COR-L47 (cell line): ENCODE results near the gene ALDOB.

ENCODE experiments used
- DNase-seq: peaks from one replicate; lab custom pipeline; 2025; lab: John Stamatoyannopoulos, UW

Gene ALDOB

DNA sequence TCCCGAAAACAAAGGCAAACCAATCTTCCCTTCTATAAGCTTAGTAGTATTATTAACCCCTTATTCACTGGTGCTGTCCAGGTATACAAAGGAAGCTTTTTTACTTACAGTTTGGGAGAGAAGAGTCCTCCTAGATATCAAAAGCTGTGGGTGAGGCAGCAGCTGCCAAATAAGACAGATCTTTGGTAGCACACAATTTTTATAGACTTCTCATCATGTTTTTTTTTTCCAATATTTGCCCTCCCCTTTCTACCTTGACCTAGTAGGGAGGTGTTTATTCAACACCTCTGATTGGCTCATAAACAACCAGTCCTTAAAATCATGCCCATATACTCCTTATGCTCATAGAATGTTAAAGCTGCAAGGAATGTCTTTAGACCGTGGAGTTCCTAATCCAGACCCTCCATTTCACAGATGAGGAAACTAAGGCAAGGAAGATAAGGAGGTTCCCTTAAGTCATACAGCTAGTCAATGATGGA lies at the start of gene ALDOB:
Gene ALDOB, minus strand, starts transcription at position 174 of the 479 bp plus-strand sequence. CDS start 4,887 bp downstream, outside the sequence.
- no peak for DNase-seq

DNA sequence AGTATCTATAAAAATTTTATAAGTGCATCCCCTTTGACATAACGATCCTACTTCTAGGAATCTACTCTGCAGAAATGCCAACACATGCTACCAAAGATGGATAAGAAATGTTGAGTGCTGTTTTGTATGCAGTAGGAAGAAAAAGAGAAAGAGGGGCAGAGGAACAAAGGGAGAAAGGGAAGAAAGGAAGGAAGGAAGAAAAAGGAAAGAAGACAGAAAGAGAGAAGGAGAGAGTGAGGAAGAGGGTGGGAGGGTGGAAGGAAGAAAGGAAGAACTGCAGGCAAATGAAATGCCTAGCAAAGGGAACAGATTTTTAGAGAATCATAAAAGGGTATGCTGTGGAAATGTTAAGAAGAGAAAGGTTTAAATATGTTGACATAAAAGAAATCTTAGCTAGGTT lies 48.5 kb upstream of the ALDOB start:
- no peak for DNase-seq

DNA sequence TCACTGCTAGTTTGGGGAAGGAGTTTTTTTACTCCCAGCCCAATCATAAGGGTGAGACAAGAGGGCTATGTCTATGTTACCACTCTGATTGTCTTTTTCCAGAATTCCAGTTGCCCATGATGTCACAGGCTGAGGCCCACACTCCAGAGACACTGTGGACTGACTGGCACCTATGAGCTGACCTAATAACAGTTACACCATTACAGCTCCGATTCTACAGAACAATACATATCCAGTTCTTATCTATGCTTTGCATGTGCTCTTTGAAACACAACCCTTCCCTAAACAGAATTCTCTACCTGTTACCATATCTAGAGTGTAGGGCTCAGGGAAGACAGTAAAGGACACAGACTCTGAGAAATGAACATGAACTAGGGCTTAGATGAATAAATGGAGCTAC lies 45.7 kb upstream of the ALDOB start:
- DNase-seq, result no peak

DNA sequence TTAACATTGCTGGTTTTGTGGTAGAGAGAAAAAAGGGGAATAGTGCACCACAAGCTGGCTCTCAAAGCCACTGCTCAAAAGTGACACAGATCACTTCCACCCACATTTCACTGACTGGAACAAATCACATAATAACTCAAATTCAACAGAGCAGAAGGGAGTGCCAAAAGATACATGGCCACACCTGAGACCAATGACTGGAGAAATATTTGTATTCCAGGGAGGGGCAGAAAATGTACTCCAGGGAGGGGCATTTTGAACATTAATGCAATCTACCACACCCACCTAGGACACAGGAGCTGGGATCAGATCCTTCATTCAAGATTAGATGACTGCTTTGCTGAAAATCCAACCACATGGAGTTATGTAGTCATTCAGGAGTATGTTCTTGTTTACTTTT lies 44.8 kb upstream of the ALDOB start:
- DNase-seq, result no peak

DNA sequence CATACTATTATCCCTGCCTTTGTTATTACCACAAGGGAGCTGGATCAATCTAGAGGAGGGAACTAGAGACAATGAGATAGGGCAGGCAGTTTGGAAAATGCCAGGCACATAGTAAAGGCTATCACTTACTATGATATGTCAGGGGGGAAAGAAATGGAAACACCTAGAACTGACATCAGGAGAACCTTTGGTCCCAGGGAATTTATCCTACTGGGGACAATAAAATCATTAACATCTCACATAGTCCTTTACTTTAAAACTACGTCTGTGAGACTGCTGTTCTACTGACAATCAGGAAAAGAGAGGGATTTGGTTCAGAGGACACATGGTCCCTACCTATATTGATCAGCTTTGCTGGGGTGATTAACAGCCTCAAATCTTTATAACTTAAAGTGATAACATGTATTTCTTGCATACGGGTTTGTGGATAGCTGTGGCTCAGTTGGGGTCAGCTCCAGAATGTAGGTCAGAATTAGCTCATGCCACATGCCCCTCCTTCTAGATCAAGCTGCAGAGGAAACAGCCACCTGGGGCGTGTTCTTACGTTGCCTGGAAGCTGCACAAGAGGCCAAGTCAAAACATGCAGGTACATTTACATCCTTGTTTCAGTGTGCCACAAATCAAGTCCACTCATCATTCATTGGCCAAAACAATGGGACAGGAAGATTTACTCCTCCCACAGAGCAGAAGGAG lies 43.9 kb upstream of the ALDOB start:
- peak; percentile 31 for DNase-seq

DNA sequence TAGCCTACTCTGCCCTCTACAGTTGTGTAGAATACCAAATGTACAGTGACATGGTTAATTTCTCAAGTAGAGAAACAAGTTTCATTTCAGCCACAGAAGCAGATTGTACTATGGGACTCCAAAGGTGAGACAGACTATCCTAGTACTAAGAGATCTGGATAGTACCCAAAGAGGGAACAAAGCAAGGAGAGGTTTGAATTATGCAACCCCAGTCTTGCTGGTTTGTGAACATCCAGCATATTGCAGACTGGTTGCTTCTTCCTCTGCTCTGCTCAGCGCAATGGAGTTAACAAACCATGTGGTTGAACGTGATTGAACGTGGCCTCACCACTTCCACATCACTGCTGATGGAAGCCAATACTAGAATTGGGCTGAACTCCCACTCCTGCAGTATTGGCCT lies 43.3 kb upstream of the ALDOB start:
- DNase-seq, result no peak

DNA sequence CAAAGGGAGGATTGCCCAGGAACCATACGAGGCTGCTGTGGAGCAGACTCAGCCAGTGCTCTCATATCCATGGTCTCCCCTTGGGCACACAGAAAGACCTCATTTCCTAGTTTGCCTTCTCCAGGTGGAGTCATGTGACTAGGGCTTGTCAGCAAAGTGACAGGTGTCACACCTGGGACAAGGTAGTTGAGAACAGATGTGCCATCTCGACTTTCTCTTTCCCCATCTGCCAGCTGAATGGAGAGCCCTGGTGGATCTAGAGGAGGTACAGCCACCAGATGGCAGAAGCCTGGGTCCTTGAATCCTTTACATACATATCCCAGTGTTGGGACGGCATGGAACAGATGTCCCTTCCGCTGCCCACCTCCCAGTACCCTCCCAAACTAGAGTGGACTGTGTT lies 42.9 kb upstream of the ALDOB start:
- no peak for DNase-seq

DNA sequence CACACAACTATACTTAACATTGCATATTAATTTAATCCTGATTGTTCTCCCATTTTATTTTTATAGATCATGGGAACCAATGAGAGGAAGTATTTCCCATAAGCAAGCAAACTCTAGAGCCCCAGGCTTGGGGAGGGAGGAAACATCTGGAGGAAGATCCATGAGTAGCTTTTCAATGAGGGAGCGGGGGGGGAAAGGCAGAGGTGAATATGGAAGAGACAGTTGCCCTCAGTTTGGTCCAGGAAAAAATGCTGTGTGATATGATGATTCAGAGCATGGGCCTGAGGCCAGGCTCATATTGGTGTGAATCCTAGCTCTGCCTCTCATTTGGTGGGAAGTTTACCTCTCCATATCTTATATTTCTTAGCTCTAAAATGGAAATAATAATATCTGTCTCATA lies 42.2 kb upstream of the ALDOB start:
- no peak for DNase-seq

DNA sequence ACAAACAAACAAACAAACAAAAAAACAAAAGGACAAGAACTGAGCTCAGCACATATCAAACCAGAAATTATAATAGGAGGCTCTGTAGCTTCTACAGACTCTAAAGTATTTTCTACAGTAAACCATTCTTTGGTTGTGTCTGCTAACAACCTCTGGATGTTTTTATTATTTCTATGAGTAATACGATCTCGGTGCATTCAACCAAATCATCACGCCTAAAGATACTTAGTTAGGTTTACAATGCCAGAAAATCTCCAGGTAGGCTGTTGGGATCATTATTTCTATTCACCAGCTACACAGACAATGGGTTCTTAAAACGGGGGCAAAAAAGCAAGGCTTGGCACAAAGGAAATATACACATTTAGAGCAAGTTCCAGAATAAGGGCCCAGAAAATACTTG lies 41.6 kb upstream of the ALDOB start:
- DNase-seq, result no peak

DNA sequence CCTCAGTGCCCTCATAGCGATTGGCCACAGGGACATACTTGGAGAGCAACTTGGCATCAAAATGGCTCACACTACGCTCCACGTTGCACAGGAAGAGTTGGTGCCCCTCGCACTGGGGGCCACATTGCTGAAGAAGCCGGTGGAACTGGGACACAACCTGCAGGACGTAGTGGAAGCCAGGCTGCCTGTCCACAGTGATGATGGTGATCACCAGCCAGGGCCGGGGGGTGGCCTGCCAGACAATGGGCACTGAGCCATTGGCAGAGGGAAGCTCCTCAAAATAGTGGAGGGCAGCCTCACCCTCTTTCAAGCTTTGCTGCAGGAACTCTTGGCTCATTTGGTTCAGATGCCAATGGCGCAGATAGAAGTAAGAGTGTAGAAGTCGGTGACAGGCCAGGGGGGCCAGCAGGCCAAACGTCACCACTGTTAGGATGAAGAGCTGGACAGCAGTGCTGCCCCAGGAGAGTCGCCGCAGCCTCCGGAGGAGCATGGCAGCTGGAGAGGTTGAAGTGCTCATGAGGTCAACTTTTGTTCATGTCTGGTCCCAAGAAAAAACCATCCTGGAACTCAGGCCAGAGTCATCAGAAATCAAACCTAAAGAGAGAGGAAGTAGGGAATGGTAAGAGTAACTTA lies 41.1 kb upstream of the ALDOB start:
- DNase-seq, result no peak

DNA sequence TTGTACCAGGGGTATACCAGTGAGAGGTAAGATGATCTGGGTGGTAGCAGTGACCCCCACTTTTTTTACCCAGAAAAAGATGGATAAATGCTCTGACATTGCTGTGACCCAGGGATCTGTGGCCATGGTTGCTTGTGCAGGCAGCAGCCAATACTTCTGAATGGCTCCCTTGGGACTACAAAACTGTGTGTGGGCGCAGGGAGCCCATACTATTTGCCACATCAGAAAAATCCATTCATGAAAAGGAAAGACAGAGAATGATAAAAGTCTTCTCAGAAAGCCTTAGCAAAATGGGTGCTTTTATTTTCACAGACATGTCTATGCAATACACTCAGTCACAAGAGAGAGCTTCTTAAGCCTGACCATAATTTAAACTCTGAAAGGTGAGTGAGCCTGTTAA lies 37.3 kb upstream of the ALDOB start:
- DNase-seq, result no peak

DNA sequence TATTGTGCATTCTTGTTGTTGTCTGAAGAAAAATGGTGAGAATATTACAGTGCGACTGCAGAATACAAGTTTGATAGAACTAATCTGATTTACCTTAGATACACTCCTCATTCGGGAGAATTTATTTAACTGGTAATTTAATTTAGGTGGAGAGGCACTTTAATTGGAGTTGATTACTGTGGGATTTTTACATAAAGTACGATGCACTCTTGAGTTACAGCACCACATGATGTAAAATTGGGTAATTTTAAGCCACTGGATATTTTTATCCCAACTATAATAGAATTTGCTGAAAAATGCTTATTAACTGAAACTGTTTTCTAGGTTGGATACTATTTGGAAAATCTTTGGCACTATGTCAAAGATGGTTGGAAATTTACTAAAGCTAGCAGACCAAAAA lies 35.4 kb upstream of the ALDOB start:
- no peak for DNase-seq

DNA sequence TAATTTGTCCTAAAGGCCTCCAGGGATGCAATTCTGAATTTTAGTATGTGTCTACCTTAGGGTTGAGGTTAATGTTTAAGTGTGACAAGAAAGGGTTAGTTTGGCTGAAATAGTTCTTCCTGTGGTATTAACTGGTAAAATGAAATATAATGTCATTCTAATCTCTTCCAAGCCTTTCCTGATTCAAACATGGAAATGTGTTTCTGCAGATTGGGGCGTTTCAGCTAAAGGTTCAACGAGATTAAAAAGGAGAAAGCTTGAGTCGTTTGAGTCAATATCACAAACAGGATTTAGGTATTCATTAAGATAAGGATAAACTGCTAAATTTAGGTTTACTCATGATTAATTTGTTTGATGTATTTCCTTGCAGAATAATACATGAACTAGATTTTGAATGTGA lies 34.4 kb upstream of the ALDOB start:
- no peak for DNase-seq

DNA sequence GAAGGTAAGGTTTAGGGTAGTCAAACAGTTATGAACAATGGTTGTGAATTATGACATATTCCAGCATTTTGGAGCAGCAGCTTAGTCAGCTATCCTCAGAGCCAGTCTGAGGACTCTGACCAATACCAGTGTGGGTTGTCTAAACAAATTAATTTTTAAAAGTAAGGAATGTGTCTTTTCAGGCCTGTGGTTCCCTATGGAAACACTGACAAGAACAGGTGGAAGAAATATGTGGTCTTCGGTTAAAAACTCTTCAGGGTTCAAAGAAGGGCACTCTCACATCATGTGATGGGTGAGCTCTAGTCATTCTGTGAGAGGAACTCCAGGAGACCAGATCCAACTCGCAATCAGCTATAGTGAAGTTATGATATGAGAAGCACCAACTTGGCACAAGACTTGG lies 33.5 kb upstream of the ALDOB start:
- DNase-seq, result no peak

DNA sequence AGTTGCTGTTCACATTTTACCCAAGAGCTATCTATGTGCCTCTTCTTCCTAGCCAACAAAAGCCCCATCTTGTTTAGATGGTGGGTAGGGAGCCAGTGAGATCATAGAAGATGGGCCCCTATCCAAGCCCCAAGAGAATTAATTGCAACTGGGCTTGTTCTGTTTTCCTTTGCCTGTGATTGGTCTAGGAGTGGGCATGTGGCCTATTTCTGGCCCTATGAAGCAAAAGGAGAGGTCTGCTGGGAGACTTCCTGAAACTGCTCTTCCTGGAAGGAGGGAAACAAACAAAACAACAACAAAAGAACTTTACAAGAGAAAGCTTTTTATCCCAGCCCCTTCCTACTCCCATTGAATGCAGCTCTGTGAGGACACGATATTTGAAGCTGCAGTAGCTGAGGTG lies 32.5 kb upstream of the ALDOB start:
- DNase-seq, result no peak

DNA sequence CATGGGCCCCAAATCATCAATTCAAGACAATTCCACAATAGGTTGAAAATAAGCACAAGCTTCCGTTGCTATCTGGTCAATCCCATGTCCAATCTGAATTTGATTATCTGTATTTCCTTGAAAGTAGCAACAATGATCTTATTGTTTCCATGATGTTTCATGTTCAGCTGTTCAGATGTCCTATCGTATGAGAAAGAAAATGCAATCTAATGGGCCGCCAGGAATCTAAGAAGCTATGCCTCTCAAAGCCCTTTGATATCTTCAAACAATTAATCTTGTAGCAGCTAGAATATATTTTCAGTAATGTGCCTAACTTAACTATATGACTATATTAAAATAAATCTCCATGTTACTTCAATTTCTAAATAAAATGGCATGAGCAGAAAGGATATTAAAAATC lies 32.1 kb upstream of the ALDOB start:
- no peak for DNase-seq

DNA sequence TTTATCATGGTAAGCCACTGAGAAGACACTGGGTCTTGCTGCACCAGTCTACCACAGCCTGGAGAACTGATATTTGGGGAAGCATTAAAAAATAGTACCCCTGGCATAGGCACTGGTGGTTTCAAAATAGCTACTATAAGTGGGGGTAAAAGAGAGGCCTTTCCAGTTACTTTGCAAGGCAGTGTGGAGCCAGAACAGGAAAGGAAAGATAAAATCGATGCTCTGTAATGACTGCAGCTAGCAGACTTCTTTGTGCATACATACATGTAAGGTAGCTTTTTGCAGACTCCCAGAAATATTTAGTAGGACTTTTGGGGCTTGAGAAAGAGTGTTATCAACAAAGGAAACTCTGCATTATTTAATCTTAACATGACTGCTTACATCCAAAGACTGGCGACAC lies 31.3 kb upstream of the ALDOB start:
- no peak for DNase-seq

DNA sequence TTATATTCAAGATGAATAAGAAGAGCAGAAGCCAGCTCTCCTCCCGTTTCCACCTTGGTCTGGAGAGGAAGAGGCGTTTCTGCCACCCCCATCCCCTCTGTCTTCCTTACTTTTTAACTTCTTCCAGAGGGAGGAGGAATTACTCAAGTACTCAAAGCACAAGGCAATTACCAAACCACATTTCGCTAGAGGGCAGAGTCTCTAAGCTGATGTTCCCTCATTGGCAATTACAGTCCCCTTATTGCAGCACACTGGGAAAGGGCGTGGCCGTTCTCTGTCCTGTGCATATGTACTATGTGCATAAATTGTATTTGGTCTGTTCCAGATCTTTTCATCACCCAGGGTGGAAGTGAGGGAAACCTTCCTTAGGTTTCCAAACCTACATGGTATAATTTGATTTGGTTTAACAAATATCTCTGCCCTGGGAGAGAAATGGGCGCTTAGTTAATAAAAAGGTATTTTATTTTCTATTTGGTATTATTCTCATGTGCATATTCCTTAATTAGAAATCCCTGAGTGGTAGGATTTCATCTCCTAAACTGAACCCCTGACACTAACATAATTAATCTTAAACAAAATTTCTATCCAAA lies 29.8 kb upstream of the ALDOB start:
- DNase-seq, result peak; percentile 45

DNA sequence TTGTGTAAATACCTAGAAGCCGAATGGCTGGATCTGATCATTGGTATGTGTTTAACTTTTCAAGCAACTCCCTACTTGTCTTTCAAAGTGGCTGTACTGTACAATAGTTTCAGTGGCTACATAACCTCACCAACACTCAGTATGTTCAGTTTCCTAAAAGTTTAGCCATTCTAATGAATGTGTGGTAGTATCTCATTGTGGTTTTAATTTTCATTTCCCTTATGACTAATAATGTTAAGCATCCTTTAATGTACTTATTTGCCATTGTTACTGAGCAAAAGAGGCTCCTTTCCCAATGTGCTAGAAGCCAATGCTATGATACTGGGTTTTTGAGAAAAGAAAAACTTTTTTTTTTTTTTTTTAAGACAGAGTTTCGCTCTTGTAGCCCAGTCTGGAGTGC lies 27.8 kb upstream of the ALDOB start:
- DNase-seq, result no peak

DNA sequence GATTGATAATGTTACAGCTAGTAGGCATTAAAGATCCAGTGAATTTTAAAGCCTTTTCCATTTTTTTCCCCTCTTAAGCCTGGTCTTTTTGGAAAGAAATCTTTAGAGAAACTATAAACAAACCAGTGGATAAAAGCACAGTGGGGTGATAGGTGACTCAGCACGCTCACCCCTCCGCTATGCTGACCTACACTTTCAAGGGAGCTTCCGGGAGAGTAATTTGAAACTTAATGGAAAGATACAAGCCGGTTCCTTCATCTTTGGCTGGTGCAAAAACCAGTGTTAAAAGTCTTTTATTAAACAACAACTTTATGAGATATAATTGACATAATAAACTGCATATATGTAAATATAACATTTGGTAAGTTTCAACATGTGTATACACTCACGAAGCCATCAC lies 27.0 kb upstream of the ALDOB start:
- no peak for DNase-seq

DNA sequence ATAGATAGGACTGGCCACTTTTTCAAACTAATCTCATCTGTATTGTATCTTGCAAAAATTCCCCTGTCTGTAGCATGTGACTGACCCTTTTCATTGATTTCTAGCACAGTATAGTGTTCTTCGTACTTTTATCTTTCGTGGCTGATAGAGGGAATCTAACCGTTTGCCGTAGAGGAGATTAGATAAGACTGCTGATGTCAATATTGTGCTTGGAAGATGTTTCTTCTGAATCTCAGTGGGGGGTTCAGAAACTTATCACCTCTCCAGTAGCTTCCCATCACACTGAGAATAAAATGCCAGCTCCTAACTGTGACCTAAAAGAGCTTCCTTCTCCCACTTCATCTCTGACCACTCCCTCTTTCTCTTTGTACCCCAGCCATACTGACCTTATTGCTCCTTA lies 25.4 kb upstream of the ALDOB start:
- no peak for DNase-seq

DNA sequence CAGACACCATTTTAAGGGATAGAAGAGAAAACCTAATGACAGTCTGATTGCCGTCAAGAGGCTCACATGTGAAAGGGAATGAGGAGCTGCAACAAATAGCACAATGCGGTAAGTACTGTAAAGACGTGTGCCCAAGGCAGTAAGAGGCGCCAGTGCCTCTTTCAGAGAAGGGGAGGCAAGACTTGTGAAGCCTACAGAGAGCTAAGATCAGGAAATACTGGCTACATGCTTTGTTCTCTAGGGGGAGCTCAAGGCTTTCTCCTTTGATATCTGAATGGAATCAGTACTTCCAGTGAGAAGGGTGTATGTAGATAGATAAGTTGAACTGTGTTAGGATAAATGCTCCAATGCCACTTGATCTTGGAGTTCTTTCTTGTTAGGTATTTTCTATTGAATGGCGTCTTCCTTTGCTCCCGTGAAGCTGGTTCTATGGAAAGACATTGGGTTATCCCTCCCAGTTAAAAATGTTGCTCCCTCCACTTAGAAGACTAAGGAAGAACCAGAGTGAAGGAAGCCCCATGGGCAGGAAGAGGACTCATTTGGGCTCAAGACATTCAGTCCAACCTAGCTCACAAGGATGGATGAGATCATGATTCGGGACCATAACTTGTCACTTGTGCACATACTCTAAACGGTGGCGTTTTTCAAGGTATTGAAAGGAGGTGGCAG lies 23.5 kb upstream of the ALDOB start:
- peak; percentile 72 for DNase-seq

DNA sequence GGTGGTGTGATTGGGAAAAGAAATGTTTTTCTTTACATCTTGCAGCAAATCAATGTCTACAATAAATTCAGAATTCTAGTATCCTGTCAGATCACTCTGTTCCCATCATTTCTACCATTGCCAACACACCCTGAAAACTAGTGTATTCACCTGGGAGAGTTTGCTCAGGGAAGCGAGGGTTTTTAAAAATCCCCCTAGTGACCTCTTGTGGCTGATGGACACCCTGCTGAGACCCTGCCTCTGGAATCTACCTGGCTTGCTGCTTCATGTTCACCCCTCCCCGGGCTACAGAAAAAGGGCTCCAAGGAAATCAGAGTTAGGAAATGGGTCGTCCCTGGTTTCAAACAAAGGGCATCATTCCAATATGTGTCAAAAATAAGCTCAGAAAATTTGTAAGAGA lies 21.4 kb upstream of the ALDOB start:
- DNase-seq, result no peak
